Esophagus muscularis mucosa (tissue), 4 donors: ENCODE data around the gene SHB. TPM values are rescaled to one million over a fixed set of nuclear protein-coding genes. Genes with fewer than 3 reads are reported as not detected.

Experiments used
- DNase-seq: peaks from one replicate; pipeline ENCODE4 v3.0.0-alpha.2; 2017; ENCODE audit errors: extremely low spot score
- H3K27ac ChIP-seq, 4 donors: fragments of 200-600 bp; sonication (generic); replicated peaks in 1 of 4; 1 replicate in 3 of 4; 2 replicates in 1 of 4; pipeline ENCODE4 v1.5.1; 2016 to 2019; ENCODE audit warnings: mild to moderate bottlenecking in 1 of 4
- H3K27me3 ChIP-seq, 4 donors: fragments of 200-600 bp; sonication (generic); one replicate each; pipeline versions ENCODE4 v1.5.1 to v1.6.0; 2016 to 2019
- H3K36me3 ChIP-seq, 4 donors: fragments of 200-600 bp; sonication (generic); one replicate each; pipeline ENCODE4 v1.5.1; 2016 to 2019
- H3K4me1 ChIP-seq, 4 donors: fragments of 200-600 bp; sonication (generic); one replicate each; pipeline ENCODE4 v1.5.1; 2016 to 2019
- H3K4me3 ChIP-seq, 4 donors: fragments of 200-600 bp; sonication (generic); 1 replicate in 2 of 4; 2 replicates in 2 of 4; pipeline ENCODE4 v1.5.1; 2016 to 2019; ENCODE audit warnings: mild to moderate bottlenecking in 4 of 4, moderate library complexity in 1 of 4
- H3K9me3 ChIP-seq, 4 donors: fragments of 200-600 bp; sonication (generic); 1 replicate in 3 of 4; 2 replicates in 1 of 4; pipeline ENCODE4 v1.5.1; 2016 to 2019
- EP300 ChIP-seq: sonication (generic); formaldehyde crosslinking; IDR thresholded peaks from one replicate; pipeline ENCODE4 v1.6.1; 2017; ENCODE audit warnings: antibody characterized with exemption
- POLR2A ChIP-seq: fragments of 450-650 bp; IDR thresholded peaks from one replicate; pipeline ENCODE4 v1.6.1; 2017; ENCODE audit warnings: antibody characterized with exemption, moderate library complexity, mild to moderate bottlenecking, low read depth
- POLR2AphosphoS5 ChIP-seq, 2 donors: sonication (generic); formaldehyde crosslinking; IDR thresholded peaks; one replicate each; pipeline ENCODE4 v1.6.1; 2017; ENCODE audit warnings: antibody characterized with exemption in 2 of 2
- WGBS: methylation state at CpG from one replicate; pipeline ENCODE4 v1.1.5; 2018; 5-methylcytosine and 5-hydroxymethylcytosine counted together
- intact Hi-C: fragments of 100-400 bp; cut with DNase I; formaldehyde crosslinking; loops from one replicate; pipeline ENCODE4 v1.15.1; 2023
- total RNA-seq, 4 donors: library from RNA; depleted of rRNA; stranded (reverse); fragments of >200 nt; gene quantifications; one replicate each; pipeline versions ENCODE4 v1.1.0 to v1.2.1, GENCODE V29; 2016
- TF ChIP-seq, protein P1 (sequence below), 3 experiments: fragments of 200-600 bp in 2 of 3; fragments of 450-650 bp in 1 of 3; sonication (generic) in 2 of 3; IDR thresholded peaks; one replicate each; pipeline ENCODE4 v1.5.1; 2017 to 2019; ENCODE audit warnings: antibody characterized with exemption in 3 of 3, mild to moderate bottlenecking in 2 of 3, moderate library complexity in 1 of 3

SHB gene
- total RNA-seq, 4 donors from 2014 or later: 16.6 to 21.2 (median 21.0) TPM

DNA sequence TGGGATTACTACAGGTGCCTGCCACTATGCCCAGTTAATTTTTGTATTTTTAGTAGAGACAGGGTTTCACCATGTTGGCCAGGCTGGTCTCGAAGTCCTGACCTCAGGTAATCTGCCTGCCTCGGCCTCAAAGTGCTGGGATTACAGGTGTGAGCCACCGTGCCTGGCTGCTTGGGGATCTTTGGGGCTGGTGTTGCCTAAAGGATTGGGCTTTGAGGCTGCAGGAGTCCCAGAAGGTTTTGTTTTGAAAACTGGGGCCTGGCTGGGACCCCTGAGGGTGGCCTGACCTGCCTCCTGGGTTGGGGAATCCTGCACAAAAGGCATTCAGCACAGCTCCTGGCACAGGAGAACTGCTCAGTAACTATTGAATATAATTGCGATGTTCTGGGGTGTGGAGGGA, 25.1 kb upstream of the SHB start:
- Histone ChIP-seq H3K27ac (no peak overlapping the region), H3K4me3 (no peak overlapping the region), H3K4me1 (no peaks in the 10 kb centered on the region), H3K36me3 (no peaks in the 10 kb centered on the region), H3K9me3 (peaks cover 0 to 7% (median 0%) of the 10 kb centered on the region in 4 donors), H3K27me3 (no peaks in the 10 kb centered on the region)
- 100% methylated on average over 4 of the region's 4 CpGs for WGBS
- TF ChIP-seq, protein P1, sequence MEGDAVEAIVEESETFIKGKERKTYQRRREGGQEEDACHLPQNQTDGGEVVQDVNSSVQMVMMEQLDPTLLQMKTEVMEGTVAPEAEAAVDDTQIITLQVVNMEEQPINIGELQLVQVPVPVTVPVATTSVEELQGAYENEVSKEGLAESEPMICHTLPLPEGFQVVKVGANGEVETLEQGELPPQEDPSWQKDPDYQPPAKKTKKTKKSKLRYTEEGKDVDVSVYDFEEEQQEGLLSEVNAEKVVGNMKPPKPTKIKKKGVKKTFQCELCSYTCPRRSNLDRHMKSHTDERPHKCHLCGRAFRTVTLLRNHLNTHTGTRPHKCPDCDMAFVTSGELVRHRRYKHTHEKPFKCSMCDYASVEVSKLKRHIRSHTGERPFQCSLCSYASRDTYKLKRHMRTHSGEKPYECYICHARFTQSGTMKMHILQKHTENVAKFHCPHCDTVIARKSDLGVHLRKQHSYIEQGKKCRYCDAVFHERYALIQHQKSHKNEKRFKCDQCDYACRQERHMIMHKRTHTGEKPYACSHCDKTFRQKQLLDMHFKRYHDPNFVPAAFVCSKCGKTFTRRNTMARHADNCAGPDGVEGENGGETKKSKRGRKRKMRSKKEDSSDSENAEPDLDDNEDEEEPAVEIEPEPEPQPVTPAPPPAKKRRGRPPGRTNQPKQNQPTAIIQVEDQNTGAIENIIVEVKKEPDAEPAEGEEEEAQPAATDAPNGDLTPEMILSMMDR (IDR thresholded peaks at IDR 0.05): no peak
- TF ChIP-seq EP300: no peak
- no peak for TF ChIP-seq POLR2A
- no peak for TF ChIP-seq POLR2AphosphoS5 (IDR thresholded peaks at IDR 0.05)
- intact Hi-C loops: no loop called here
- DNase-seq: no peak

DNA sequence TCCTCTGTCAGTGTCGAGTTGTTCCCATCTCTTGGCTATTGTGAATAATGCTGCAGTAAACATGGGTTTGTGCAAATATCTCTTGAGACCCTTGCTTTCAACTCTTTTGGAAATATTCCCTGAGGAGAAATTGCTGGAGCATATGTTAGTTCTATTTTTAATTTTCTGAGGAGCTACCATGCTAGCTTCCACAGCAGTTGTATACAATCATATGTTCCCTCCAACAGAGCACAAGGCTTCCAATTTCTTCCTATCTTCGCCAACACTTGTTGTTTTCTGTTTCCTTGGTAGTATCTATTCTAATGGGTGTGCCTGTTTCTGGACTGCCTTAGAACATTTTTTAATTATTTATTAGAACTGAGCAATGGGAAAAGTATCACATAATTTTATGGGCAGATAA, 23.6 kb upstream of the SHB start:
- WGBS: 86% methylated on average over 2 of the region's 2 CpGs
- intact Hi-C loops: no loop called here
- TF ChIP-seq EP300 (no peak), POLR2A (no peak), POLR2AphosphoS5 (IDR thresholded peaks at IDR 0.05) (no peak)
- TF ChIP-seq, protein P1 (IDR thresholded peaks at IDR 0.05): no peak

DNA sequence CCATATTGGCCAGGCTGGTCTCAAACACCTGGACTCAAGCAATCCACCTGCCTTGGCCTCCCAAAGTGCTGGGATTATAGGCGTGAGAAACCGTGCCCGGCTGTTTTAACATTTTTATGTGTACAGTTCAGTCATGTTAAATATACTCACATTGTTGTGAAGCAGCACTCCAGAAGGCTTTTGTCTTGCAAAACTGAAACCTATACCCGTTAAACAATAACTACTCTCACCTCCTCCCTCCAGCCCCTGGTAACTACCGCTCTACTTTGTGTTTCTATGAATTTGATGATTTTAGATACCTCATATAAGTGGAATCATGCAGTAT, 23.1 kb upstream of the SHB start:
- no peak overlapping the region for H3K4me3 ChIP-seq
- no peak for DNase-seq
- no peaks in the 10 kb centered on the region for H3K27me3 ChIP-seq
- no peak for TF ChIP-seq POLR2AphosphoS5 (IDR thresholded peaks at IDR 0.05)
- H3K36me3 ChIP-seq: no peaks in the 10 kb centered on the region
- H3K4me1 ChIP-seq: peaks cover 0 to 10% (median 7%) of the 10 kb centered on the region in 4 donors
- H3K9me3 ChIP-seq: no peaks in the 10 kb centered on the region
- no peak overlapping the region for H3K27ac ChIP-seq
- WGBS: 99% methylated on average over 5 of the region's 5 CpGs
- intact Hi-C loops: no loop called here

More for the DNA sequence above, 23.6 kb upstream of the SHB start:
- H3K36me3 ChIP-seq: no peaks in the 10 kb centered on the region
- H3K27ac ChIP-seq: no peak overlapping the region
- no peak for DNase-seq
- H3K9me3 ChIP-seq: no peaks in the 10 kb centered on the region
- no peak overlapping the region for H3K4me3 ChIP-seq
- no peaks in the 10 kb centered on the region for H3K27me3 ChIP-seq
- H3K4me1 ChIP-seq: peaks cover 0 to 10% (median 7%) of the 10 kb centered on the region in 4 donors

DNA sequence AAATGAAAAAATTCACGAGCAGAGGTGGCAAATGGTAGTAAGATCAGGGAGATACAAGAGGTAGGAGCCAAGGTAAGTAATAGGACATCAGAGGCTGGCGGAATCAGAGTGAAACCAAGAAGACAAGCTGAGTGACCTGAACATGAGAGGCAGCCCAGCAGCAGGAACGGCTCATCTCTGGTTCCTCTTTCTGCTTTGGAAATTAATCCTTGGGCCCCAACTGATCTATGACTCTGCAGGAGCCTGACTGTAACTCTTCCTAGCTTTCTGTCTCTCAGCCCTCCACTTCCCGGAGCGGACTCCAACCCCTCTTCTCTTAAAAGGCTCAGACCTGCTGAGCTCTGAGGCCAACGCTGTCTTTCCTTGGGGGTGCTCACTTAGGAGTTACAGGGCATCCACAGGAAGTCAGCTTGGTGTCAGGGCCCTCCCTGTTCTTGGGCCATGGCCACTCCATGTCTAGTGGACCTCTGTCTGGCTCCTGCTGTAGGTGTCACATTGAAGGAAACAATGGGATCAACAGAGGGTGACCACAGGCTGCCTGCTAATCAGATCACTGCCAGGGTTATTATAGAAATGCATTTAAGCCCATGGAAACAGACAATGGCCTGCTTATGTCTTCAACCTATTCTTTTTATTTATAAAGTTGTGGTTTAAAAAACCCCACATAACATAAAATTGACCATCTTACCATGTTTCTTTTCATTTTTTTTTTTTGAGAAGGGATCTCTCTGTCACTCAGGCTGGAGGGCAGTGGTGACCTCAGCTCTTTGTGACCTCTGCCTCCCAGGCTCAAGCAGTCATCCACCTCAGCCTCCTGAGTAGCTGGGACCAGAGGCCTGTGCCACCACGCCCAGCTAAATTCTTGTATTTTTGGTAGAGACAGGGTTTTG, 22.5 kb upstream of the SHB start:
- DNase-seq: no peak
- Histone ChIP-seq H3K9me3 (no peaks in the 10 kb centered on the region), H3K4me3 (no peak overlapping the region), H3K27ac (no peak overlapping the region), H3K4me1 (peaks cover 0 to 10% (median 7%) of the 10 kb centered on the region in 4 donors), H3K27me3 (no peaks in the 10 kb centered on the region), H3K36me3 (no peaks in the 10 kb centered on the region)
- 85% methylated on average over 7 of the region's 7 CpGs for WGBS
- TF ChIP-seq, protein P1 (IDR thresholded peaks at IDR 0.05): no peak
- TF ChIP-seq POLR2AphosphoS5 (IDR thresholded peaks at IDR 0.05): no peak
- intact Hi-C loops: no loop called here

DNA sequence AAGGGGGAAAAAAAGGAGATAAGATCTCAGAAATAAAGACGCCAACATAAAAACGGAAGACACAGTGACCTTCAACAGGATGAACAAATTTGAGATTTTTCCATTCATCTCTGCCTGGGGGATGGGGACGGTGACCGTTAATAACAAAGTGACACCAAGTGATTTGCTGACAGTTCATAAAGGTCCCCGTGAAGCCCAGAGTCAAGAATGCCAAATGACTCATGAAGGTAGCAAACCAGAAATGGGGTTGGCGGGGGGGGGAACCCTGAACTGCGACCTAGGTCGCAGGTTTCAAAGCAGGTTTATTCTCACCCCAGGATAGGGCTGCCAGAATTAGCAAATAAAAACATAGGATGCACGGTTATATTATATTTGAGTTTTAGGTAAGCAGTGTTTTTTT, 21.1 kb upstream of the SHB start:
- H3K27me3 ChIP-seq: no peaks in the 10 kb centered on the region
- intact Hi-C loops: no loop called here
- no peak for DNase-seq
- no peak overlapping the region for H3K27ac ChIP-seq
- TF ChIP-seq, protein P1 (IDR thresholded peaks at IDR 0.05): no peak
- no peak for TF ChIP-seq POLR2AphosphoS5 (IDR thresholded peaks at IDR 0.05)
- TF ChIP-seq EP300: no peak
- no peak for TF ChIP-seq POLR2A
- peaks cover 0 to 10% (median 7%) of the 10 kb centered on the region in 4 donors for H3K4me1 ChIP-seq
- 86% methylated on average over 9 of the region's 9 CpGs for WGBS
- H3K9me3 ChIP-seq: no peaks in the 10 kb centered on the region
- H3K4me3 ChIP-seq: no peak overlapping the region
- H3K36me3 ChIP-seq: no peaks in the 10 kb centered on the region
